ENCODE data around the gene ACYP1.

Gene ACYP1

GRCh38 chr14:75040959-75041358 is 22.9 kb downstream of the ACYP1 start:
- DNase-seq (ENCODE audit: low read depth in 3 of 3): no peak

- DNase-seq (ENCODE audit: low read depth in 3 of 3): no peak
These were observed 23.3 kb downstream of the ACYP1 start for GRCh38 chr14:75040507-75040906.

- no peak for DNase-seq (ENCODE audit: low read depth in 3 of 3)
These were observed 30.9 kb downstream of the ACYP1 start for GRCh38 chr14:75032939-75033338.

GRCh38 chr14:75030147-75030546 is 33.7 kb downstream of the ACYP1 start:
- DNase-seq (ENCODE audit: low read depth in 3 of 3): no peak

GRCh38 chr14:75025876-75026275 is 37.9 kb downstream of the ACYP1 start:
- no peak for DNase-seq (ENCODE audit: low read depth in 3 of 3)

GRCh38 chr14:75025082-75025481 is 38.7 kb downstream of the ACYP1 start:
- DNase-seq (ENCODE audit: low read depth in 3 of 3): no peak

GRCh38 chr14:75023108-75023507 is 40.7 kb downstream of the ACYP1 start:
- DNase-seq (ENCODE audit: low read depth in 3 of 3): no peak

GRCh38 chr14:75022655-75023054 is 41.2 kb downstream of the ACYP1 start:
- DNase-seq (ENCODE audit: low read depth in 3 of 3): no peak

- no peak for DNase-seq (ENCODE audit: low read depth in 3 of 3)
These were observed 45.1 kb downstream of the ACYP1 start for GRCh38 chr14:75018694-75019093.

- DNase-seq (ENCODE audit: low read depth in 3 of 3): no peak
These were observed 47.0 kb downstream of the ACYP1 start for GRCh38 chr14:75016815-75017214.

- DNase-seq (ENCODE audit: low read depth in 3 of 3): no peak
These were observed 48.3 kb downstream of the ACYP1 start for GRCh38 chr14:75015496-75015895.

GRCh38 chr14:75013290-75013689 is 50.5 kb downstream of the ACYP1 start:
- DNase-seq (ENCODE audit: low read depth in 3 of 3): no peak

GRCh38 chr14:75011356-75011994 is 52.3 kb downstream of the ACYP1 start:
- DNase-seq (ENCODE audit: low read depth in 3 of 3): no peak

GRCh38 chr14:75010472-75011093 is 53.2 kb downstream of the ACYP1 start:
- DNase-seq (ENCODE audit: low read depth in 3 of 3): no peak

GRCh38 chr14:75009176-75009575 is 54.6 kb downstream of the ACYP1 start:
- no peak for DNase-seq (ENCODE audit: low read depth in 3 of 3)

- no peak for DNase-seq (ENCODE audit: low read depth in 3 of 3)
These were observed 58.5 kb downstream of the ACYP1 start for GRCh38 chr14:75005357-75005756.

GRCh38 chr14:75003250-75004027 is 60.4 kb downstream of the ACYP1 start:
- DNase-seq (ENCODE audit: low read depth in 3 of 3): no peak
